HG02852 (cell line): ENCODE results near the gene LSR.
"Not testable (repeated sequence)": the region's sequence is repeated elsewhere in the genome, so short reads cannot be mapped to it uniquely, and the experiment has no call there.

Experiments used
- ATAC-seq: cut with Tn5 transposase; IDR thresholded peaks from one replicate; pipeline ENCODE4 v1.9.1; 2021; ENCODE audit warnings: mild to moderate bottlenecking, moderate library complexity; ENCODE audit not compliant: unreplicated experiment

LSR gene

DNA sequence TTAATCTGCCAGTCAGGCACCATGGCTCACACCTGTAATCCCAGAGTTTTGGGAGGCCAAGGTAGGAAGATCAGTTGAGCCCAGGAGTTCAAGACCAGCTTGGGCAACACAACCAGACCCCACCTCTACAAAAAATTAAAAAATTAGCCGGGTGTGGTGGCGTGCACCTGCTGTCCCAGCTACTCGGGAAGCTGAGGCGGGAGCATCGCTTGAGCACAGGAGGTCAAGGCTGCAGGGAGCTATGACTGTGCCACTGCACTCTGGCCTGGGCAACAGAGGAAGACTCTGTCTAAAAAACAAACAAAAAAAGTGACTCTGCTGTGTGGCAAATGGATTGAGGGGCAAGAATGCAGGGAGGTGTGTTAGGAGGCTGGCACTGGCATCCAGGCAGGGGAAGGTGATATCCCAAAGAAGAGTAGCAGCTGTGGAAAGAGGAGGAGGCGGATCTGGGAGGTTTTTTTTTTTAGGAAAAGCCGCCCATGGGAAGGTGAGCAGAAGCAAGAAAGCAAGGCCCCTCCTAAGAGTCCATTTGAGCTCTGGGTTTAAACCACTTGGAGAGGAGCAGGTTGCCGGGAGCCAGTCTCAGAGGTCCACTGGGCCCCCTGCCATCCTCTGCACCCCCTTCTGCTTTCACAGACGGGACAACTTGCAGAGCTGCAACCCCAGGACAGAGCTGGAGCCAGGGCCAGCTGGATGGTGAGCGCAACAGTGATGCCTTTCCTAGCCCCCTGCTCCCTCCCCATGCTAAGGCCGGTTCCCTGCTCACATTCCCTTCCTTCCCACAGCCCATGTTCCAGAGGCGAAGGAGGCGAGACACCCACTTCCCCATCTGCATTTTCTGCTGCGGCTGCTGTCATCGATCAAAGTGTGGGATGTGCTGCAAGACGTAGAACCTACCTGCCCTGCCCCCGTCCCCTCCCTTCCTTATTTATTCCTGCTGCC lies 35.6 kb downstream of the LSR start:
- ATAC-seq = no peak

DNA sequence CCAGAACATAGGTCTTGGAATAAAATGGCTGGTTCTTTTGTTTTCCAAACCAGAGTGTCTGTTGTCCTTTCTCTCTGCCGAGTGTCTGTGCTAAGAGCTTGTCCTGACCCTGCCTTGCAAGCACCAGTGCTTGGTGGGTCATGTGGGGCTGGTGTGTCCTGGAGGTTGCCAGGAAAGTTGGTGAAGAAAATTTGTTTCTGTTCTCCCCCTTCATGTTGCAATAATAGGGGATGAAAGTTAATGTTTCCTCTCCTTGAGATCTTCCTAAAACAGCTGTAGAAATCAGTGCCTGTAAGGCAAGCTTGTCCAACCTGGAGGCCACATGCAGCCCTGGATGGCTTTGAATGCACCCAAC lies 36.3 kb downstream of the LSR start:
- ATAC-seq = no peak

GRCh38 chr19:35285465-35285864 lies 36.7 kb downstream of the LSR start:
- ATAC-seq = not testable (repeated sequence)

DNA sequence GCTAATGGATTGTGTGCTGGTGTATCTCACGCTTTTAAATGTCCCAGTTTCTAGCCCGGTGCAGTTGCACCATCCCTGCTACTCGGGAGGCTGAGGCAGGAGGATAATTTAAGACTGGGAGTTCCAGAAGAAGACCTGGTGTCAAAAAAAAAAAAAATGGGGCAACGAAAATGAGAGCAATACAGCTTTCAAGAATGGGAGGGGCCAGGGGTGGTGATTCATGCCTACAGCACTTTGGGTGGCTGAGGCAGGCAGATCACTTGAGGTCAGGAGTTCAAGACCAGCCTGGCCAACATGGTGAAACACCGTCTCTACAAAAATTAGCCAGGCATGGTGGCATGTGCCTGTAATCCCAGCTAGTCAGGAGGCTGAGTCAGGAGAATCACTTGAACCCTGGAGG lies 37.3 kb downstream of the LSR start:
- ATAC-seq = not testable (repeated sequence)

DNA sequence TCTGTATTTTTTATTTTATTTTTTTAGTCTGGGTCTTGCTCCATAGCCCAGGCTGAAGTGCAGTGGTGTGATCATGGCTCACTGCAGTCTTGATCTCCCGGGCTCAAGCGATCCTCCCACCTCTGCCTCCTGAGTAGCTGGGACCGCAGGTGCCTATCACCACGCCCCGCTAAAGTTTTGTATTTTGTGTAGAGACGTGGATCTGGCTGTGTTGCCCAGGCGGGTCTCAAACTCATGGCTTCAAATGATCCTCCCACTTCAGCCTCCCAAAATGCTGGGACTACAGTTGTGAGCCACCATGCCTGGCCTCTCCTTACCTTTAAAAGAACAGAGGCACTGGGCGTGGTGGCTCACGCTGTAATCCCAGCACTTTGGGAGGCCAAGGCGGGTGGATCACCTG lies 38.9 kb downstream of the LSR start:
- no peak for ATAC-seq

GRCh38 chr19:35288331-35288730 lies 39.5 kb downstream of the LSR start:
- ATAC-seq = no peak

- ATAC-seq = no peak
Observed at GRCh38 chr19:35288906-35289305, 40.1 kb downstream of the LSR start.

DNA sequence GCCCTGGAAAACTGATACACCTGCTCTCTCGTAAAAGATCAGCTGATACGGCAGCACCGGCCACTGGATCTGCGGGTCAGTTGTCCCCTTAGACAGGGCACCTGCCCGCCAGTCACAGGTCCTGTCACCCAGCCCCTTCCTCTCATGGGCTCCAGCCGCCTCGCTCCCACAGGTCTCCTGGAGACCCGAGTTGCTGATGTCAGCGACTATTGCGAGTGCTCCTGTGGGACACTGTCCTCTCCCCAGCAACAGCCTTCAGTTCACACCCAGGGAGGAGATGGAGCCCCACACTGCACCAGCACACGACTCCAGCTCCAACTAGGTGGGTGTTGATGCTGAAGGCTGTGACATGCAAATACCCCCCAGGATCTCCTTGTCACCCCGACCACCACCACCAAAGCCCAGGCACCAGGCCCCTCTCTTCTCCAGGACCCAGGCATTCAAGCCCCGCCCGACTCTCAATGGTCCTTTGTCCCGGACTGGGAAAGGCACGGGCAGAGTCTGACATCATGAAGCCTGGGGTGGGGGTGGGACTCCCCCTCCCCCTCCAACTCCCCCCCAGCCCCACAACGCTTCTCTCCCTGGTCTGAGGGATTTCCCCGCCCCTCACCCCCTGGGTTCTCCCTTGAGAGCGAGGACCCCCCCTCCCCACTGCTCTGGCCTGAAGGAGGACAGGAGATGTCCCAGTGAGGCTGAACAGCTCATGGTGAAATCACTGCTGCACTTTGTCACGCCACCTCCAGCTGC lies 41.8 kb downstream of the LSR start:
- no peak for ATAC-seq

DNA sequence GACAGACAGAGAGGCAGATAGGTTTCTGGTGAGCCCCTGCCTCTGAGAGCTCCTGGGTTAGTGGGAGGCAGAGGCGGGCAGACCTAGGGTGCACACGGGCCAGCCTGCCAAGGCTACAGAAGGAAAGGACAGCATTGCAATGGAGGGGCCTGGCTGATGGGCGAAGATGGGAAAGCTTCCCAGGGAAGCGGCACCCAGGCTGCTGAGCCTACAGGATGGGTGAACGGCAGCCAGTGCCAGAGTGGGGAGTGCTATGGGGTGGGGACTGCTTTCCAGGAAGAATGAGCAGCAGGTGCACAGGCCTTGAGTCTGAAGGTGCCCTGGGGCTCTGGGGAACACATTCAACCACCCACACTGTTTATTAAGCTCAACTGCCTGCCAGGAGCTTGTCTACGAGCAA lies 42.5 kb downstream of the LSR start:
- no peak for ATAC-seq

DNA sequence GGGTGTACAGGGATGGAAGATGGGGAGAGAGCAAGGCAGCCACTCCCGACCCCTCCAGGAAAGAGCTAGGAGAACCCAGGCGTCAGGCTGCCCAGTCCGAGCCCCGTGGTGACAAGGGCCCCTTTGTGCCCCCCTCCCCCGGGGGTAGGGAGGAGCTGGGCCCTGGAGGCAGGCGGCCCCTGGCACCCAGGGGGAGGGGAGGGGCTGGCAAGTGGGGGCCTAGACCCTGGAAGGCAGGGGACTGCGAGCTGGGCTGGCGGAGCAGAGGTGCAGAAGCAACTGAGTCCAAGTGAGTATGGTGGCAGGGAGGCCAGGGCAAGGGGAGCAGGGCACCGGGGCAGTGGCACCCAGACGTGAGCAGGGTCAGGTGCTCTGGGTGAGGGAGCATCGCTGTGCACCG lies 43.1 kb downstream of the LSR start, which contains the start of gene MAG:
MAG (plus strand) TSS at position 246 of the 400 bp plus-strand sequence. CDS start 3,248 bp downstream, outside the sequence.
- no peak for ATAC-seq

GRCh38 chr19:35292421-35293362 lies 43.9 kb downstream of the LSR start:
- no peak for ATAC-seq

DNA sequence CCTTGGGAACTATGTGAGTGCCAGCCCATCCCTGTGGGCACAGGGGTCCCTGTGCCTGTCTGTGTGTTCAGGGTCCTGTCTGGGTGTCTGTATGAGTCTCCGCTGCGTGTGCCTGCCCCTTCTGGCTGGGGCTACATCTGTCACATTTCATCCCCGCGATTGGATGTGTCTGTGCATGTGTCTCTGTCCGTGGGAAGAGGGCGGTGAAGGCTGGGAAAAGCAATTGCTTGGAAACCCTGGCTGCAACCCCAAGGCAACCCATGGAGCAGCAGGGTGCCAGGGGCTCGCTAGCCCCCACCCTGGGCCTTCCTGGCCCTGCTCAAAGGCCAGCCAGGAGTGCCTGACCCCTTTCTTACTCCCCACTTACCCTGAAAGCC lies 44.5 kb downstream of the LSR start:
- no peak for ATAC-seq

GRCh38 chr19:35293808-35294207 lies 45.0 kb downstream of the LSR start:
- no peak for ATAC-seq

DNA sequence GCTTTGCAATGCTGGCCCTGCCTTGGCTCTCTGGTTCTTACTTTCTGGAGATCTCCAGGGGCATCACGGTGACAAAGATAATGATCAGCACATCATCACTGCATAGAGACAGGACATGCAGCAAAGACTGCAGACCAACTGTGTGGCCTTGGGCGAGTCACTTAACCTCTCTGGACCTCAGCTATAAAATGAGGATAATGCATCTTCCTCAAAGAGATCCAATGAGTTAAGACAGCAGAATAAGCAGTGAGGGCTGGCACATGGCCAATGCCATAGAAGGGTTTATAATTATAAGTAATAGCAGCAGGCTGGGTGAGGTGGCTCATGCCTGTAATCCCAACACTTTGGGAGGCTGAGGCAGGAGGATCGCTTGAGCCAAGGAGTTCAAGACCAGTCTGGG lies 45.5 kb downstream of the LSR start:
- ATAC-seq = no peak

DNA sequence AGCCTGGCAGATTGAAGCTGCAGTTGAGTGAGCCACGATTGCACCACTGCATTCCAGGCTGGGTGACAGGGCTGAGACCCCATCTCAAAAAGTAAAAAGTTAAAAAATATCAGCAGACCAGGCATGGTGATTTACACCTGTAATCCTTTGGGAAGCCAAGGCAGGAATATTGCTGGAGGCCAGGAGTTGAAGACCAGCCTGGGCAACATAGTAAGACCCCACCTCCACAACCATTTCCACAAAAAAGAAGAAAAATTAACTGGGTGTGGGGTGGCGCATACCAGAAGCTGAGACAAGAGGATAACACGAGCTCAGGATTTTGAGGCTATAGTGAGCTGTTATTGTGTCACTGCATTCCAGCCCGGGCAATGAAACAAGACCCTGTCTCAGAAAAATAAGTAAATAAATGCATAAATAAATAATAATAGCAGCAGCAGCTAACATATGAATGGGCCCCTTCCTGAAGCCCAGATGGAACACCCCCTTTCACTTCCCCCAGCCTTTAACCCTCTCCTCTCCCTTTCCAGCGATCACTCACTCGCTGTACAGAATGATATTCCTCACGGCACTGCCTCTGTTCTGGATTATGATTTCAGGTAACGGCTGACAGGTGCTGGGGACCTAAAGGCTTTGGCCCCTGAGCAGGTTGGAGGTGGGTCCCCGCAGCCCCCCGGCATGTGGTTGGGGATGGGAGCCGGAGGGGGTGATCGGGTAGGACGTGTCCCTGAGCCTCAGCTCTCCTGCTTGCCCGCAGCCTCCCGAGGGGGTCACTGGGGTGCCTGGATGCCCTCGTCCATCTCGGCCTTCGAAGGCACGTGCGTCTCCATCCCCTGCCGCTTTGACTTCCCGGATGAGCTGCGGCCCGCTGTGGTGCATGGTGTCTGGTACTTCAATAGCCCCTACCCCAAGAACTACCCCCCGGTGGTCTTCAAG lies 46.3 kb downstream of the LSR start:
- no peak for ATAC-seq

- ATAC-seq = no peak
Observed at GRCh38 chr19:35295792-35296462, 47.1 kb downstream of the LSR start.

- ATAC-seq = no peak
Observed at GRCh38 chr19:35296644-35297514, 48.1 kb downstream of the LSR start.

- no peak for ATAC-seq
Observed at GRCh38 chr19:35297515-35297848, 48.7 kb downstream of the LSR start.

GRCh38 chr19:35297922-35298321 lies 49.1 kb downstream of the LSR start:
- ATAC-seq = no peak
